ENCODE results near the gene AGR2.

- TF ChIP-seq CTCF (IDR thresholded peaks at IDR 0.05 in 2 of 3, conservative IDR thresholded peaks at IDR 0.05 in 1 of 3; ENCODE audit: control insufficient read depth in 2 of 3, extremely low read depth in 1 of 3, insufficient read depth in 1 of 3, low read depth in 3 of 3, low read length in 3 of 3) (no peak), BCLAF1 (IDR thresholded peaks at IDR 0.05) (no peak), FOXM1 (IDR thresholded peaks at IDR 0.05; ENCODE audit: low read depth, low read length) (no peak), POLR2A (IDR thresholded peaks at IDR 0.05; ENCODE audit: low read depth, low read length) (no peak)
Observed at GRCh38 chr7:16773884-16774283, 30.9 kb downstream of the AGR2 start.

Data from GM12878 (cell line).